GM10248 (cell line): ENCODE results near the gene ALPK3.

ENCODE experiments used
- CTCF ChIA-PET: fragments of 300-600 bp; sonication (Branson Sonifier 250); formaldehyde crosslinking; extraction: SDS; loops from one replicate; lab custom pipeline; 2021; ENCODE audit warnings: antibody characterized with exemption; lab: Yijun Ruan, JAX
- POLR2A ChIA-PET: fragments of 350-650 bp; sonication (Branson Sonifier 250); formaldehyde crosslinking; extraction: SDS; loops from one replicate; lab custom pipeline; 2020; ENCODE audit warnings: antibody characterized with exemption; lab: Yijun Ruan, JAX
- DNase-seq: peaks from one replicate; pipeline ENCODE4 v3.0.0; 2012; ENCODE audit errors: extremely low spot score
- CTCF ChIP-seq: IDR thresholded peaks from 2 replicates; pipeline ENCODE4 v1.5.1; 2012; ENCODE audit warnings: mild to moderate bottlenecking, low read depth; ENCODE audit errors: extremely low read depth, missing control alignments, control extremely low read depth

Gene ALPK3

GRCh38 chr15:84816694-84817465, at the start of gene ALPK3:
ALPK3 (plus strand) TSS chr15:84817356; CDS start chr15:84817453, 97 bp downstream.
- TF ChIP-seq CTCF: peak; percentile 2
- ChIA-PET POLR2A (no interaction called here), CTCF (interaction anchor here (1.1 to 1.3 kb wide), 2 partner anchors 218 to 246 kb away, joined by 4 read pairs; no protein-coding TSS in a partner anchor)
- DNase-seq: peak; percentile 34

GRCh38 chr15:84772031-84772430, 45.1 kb upstream of the ALPK3 start:
- TF ChIP-seq CTCF: no peak
- DNase-seq: no peak
- ChIA-PET CTCF (interaction anchor here (1.8 to 2.2 kb wide), 2 partner anchors 28 to 141 kb away, joined by 3 to 4 read pairs; no protein-coding TSS in a partner anchor), POLR2A (no interaction called here)

GRCh38 chr15:84772467-84772866, 44.7 kb upstream of the ALPK3 start:
- TF ChIP-seq CTCF: no peak
- no peak for DNase-seq
- ChIA-PET POLR2A (no interaction called here), CTCF (interaction anchor here (1.8 to 2.2 kb wide), 2 partner anchors 28 to 141 kb away, joined by 3 to 4 read pairs; no protein-coding TSS in a partner anchor)

GRCh38 chr15:84773716-84774115, 43.4 kb upstream of the ALPK3 start:
- POLR2A ChIA-PET: interaction anchor here (0.6 kb wide), 1 partner anchor 13 kb away, joined by 3 read pairs; no protein-coding TSS in a partner anchor
- CTCF ChIA-PET: interaction anchor here (1.1 to 1.8 kb wide), 3 partner anchors 18 to 154 kb away, joined by 3 to 5 read pairs (median 3); no protein-coding TSS in a partner anchor
- no peak for TF ChIP-seq CTCF
- DNase-seq: no peak

- POLR2A ChIA-PET: no interaction called here
- TF ChIP-seq CTCF: no peak
- no peak for DNase-seq
- CTCF ChIA-PET: interaction anchor here (1.1 kb wide), 1 partner anchor 24 kb away, joined by 3 read pairs; no protein-coding TSS in a partner anchor
Measured at GRCh38 chr15:84775867-84776449, 41.2 kb upstream of the ALPK3 start.

GRCh38 chr15:84778194-84778593, 39.0 kb upstream of the ALPK3 start:
- DNase-seq: no peak
- CTCF ChIA-PET: no interaction called here
- POLR2A ChIA-PET: no interaction called here
- TF ChIP-seq CTCF: no peak
